B cell (primary cell): Measurements from ENCODE around the gene KRT37. TPM values are rescaled to one million over a fixed set of nuclear protein-coding genes. Genes with fewer than 3 reads are reported as not detected.

ENCODE experiments used
- ATAC-seq: fragments of 200-7000 bp; cut with Tn5 transposase; one replicate; pipeline ENCODE4 v1.10.0; 2021; ENCODE audit warnings: low read depth, mild to moderate bottlenecking, moderate number of reproducible peaks, moderate library complexity
- CTCF ChIA-PET: fragments of 350-600 bp; sonication (Branson Sonifier 250); formaldehyde crosslinking; loops from one replicate; lab custom pipeline; 2021; ENCODE audit warnings: antibody characterized with exemption, inconsistent platforms; lab: Charles Lee
- POLR2A ChIA-PET: fragments of 350-600 bp; sonication (Branson Sonifier 250); formaldehyde crosslinking; loops from one replicate; lab custom pipeline; 2021; ENCODE audit warnings: antibody characterized with exemption; lab: Charles Lee
- DNase-seq: peaks from one replicate; pipeline ENCODE4 v3.0.0; 2013
- H2AFZ ChIP-seq: 2 replicates; pipeline ENCODE4 v1.6.1; 2012; ENCODE audit warnings: mild to moderate bottlenecking, low read depth, low read length; ENCODE audit not compliant: insufficient read depth, poor library complexity, severe bottlenecking
- H3K27ac ChIP-seq, 2 donors: 1 replicate in 1 of 2; 2 replicates in 1 of 2; pipeline ENCODE4 v1.5.1; 2012 to 2013; ENCODE audit warnings: low read length in 2 of 2, mild to moderate bottlenecking in 2 of 2, moderate library complexity in 1 of 2
- H3K27me3 ChIP-seq, 4 experiments: fragments of 200-600 bp in 1 of 4; sonication (generic) in 1 of 4; replicated peaks in 1 of 4; 1 replicate in 2 of 4; 2 replicates in 2 of 4; pipeline versions ENCODE4 v1.6.1 to v1.7.0; 2013 to 2016; ENCODE audit warnings: low read length in 3 of 4, mild to moderate bottlenecking in 2 of 4, mixed read lengths in 1 of 4, moderate library complexity in 1 of 4; ENCODE audit not compliant: insufficient read depth in 4 of 4, control insufficient read depth in 3 of 4; ENCODE audit errors: control extremely low read depth in 1 of 4
- H3K36me3 ChIP-seq, 2 experiments: replicated peaks in 1 of 2; 1 replicate in 1 of 2; 2 replicates in 1 of 2; pipeline versions ENCODE4 v1.6.1 to v1.7.1; 2013; ENCODE audit warnings: low read length in 1 of 2; ENCODE audit not compliant: insufficient read depth in 2 of 2, control insufficient read depth in 1 of 2; ENCODE audit errors: control extremely low read depth in 1 of 2, extremely low read depth in 1 of 2
- H3K4me1 ChIP-seq, 2 donors: fragments of 200-600 bp in 1 of 2; sonication (generic) in 1 of 2; 1 replicate in 1 of 2; 2 replicates in 1 of 2; pipeline versions ENCODE4 v1.5.1 to v1.6.1; 2013 to 2017; ENCODE audit warnings: low read length in 2 of 2; ENCODE audit not compliant: control insufficient read depth in 2 of 2, insufficient read depth in 2 of 2
- H3K4me2 ChIP-seq: replicated peaks from 2 replicates; pipeline ENCODE3; 2012; ENCODE audit warnings: mild to moderate bottlenecking, low read depth, low read length; ENCODE audit not compliant: poor library complexity, severe bottlenecking
- H3K4me3 ChIP-seq, 5 experiments: fragments of 200-600 bp in 1 of 5; sonication (generic) in 1 of 5; 1 replicate in 3 of 5; 2 replicates in 2 of 5; pipeline versions ENCODE4 v1.5.1 to v1.7.0; 2011 to 2016; ENCODE audit warnings: low read length in 4 of 5, mild to moderate bottlenecking in 4 of 5, low read depth in 2 of 5, control low read depth in 1 of 5, moderate library complexity in 1 of 5; ENCODE audit not compliant: insufficient read depth in 1 of 5; ENCODE audit errors: control extremely low read depth in 1 of 5, extremely low read depth in 1 of 5
- H3K79me2 ChIP-seq: fragments of 200-600 bp; sonication (generic); one replicate; pipeline ENCODE4 v1.6.0; 2016; ENCODE audit warnings: low read length; ENCODE audit not compliant: control insufficient read depth, insufficient read depth
- H3K9ac ChIP-seq: fragments of 200-600 bp; sonication (generic); 2 replicates; pipeline ENCODE4 v1.6.1; 2017; ENCODE audit warnings: mild to moderate bottlenecking, low read length, moderate library complexity
- H3K9me3 ChIP-seq, 3 donors: one replicate each; pipeline versions ENCODE4 v1.6.1 to v1.7.1; 2013; ENCODE audit warnings: low read length in 2 of 3; ENCODE audit not compliant: control insufficient read depth in 2 of 3, insufficient read depth in 1 of 3; ENCODE audit errors: control extremely low read depth in 1 of 3
- H4K20me1 ChIP-seq: 2 replicates; pipeline ENCODE4 v1.6.0; 2012; ENCODE audit warnings: mild to moderate bottlenecking, low read length; ENCODE audit not compliant: insufficient read depth, control insufficient read depth, poor library complexity, severe bottlenecking
- H3K27ac Mint-ChIP-seq: one replicate; pipeline ENCODE4 v1.8.0; 2021; ENCODE audit warnings: mixed read lengths
- H3K27me3 Mint-ChIP-seq: one replicate; pipeline ENCODE4 v1.8.0; 2021; ENCODE audit warnings: mixed read lengths
- H3K4me1 Mint-ChIP-seq: one replicate; pipeline ENCODE4 v1.8.0; 2021; ENCODE audit warnings: mixed read lengths
- H3K4me3 Mint-ChIP-seq: one replicate; pipeline ENCODE4 v1.8.0; 2021; ENCODE audit warnings: mixed read lengths
- H3K9me3 Mint-ChIP-seq: one replicate; pipeline ENCODE4 v1.8.0; 2022; ENCODE audit warnings: mixed read lengths; ENCODE audit not compliant: insufficient read depth
- CTCF ChIP-seq: fragments of 200-600 bp; IDR thresholded peaks from one replicate; pipeline ENCODE4 v1.8.0; 2022; ENCODE audit warnings: antibody characterized with exemption, mild to moderate bottlenecking
- EZH2 ChIP-seq: IDR thresholded peaks from 2 replicates; pipeline ENCODE4 v1.6.1; 2012; ENCODE audit warnings: borderline replicate concordance, low read depth, mild to moderate bottlenecking, moderate library complexity, low read length; ENCODE audit not compliant: insufficient read depth, poor library complexity, severe bottlenecking
- WGBS: methylation state at CpG from one replicate; pipeline ENCODE4 v1.1.5; 2013; ENCODE audit warnings: missing lambda C conversion rate; ENCODE audit not compliant: insufficient coverage; 5-methylcytosine and 5-hydroxymethylcytosine counted together
- intact Hi-C: fragments of 100-400 bp; cut with micrococcal nuclease; formaldehyde crosslinking; loops from one replicate; pipeline ENCODE4 v1.10.0; 2022
- polyA minus RNA-seq: library from RNA; depleted of rRNA, polyadenylated mRNA; stranded (reverse); fragments of >200 nt; gene quantifications from 2 replicates; pipeline ENCODE4 v1.2.3, GENCODE V29; 2012
- polyA plus RNA-seq: library from polyadenylated mRNA; depleted of rRNA; stranded (reverse); fragments of >200 nt; gene quantifications from 2 replicates; pipeline ENCODE4 v1.2.3, GENCODE V29; 2012
- total RNA-seq, 2 donors: library from RNA; stranded (reverse); fragments of 120-200 nt in 1 of 2; gene quantifications; 1 replicate in 1 of 2; 2 replicates in 1 of 2; pipeline versions ENCODE4 v1.2.3 to v1.2.4, GENCODE V29; 2013 to 2022

The KRT37 gene
- not detected in 2 replicates for total RNA-seq
- not detected for total RNA-seq (2013)
- polyA plus RNA-seq: not detected in 2 replicates
- polyA minus RNA-seq: not detected in 2 replicates

DNA sequence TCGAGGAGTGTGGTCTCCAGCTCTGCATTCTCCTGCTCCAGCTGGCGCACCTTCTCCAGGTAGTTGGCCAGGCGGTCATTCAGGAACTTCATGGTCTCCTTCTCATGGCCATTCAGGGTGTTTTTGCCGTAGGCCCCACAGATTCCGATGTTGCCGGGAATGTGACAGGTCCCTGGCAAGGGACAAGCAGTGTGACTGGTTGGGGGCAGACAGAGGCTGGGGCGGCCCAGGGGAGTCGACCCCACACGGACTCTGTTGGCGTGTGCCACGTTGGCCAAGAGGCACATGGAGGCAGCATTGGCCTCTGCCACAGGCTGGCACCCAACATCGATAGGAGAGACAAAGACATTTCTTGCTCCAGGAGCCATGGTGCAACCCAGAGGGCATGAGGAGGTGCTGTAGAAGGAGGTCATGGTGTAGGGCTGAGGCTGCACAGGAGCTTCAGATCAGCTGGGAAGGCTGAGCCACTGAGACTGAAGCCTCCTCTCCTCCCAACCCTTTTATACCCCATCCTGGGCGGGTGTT lies at the start of gene KRT37:
KRT37 (minus strand) TSS at position 475 of the 525 bp plus-strand sequence; CDS start at position 413, 62 bp downstream.
- Histone ChIP-seq H3K27ac (no peak within 1 kb of the TSS), H3K4me3 (no peak within 1 kb of the TSS), H3K9ac (no peak within 1 kb of the TSS), H3K36me3 (no peaks in the 10 kb centered on the region), H3K4me1 (no peaks in the 10 kb centered on the region), H3K4me2 (no peak within 1 kb of the TSS), H3K79me2 (no peaks in the 10 kb centered on the region), H3K27me3 (peaks cover 0 to 3% (median 0%) of the 10 kb centered on the region in 4 experiments), H4K20me1 (no peaks in the 10 kb centered on the region), H3K9me3 (no peaks in the 10 kb centered on the region), H2AFZ (no peak within 1 kb of the TSS)
- peaks cover 18% of the 10 kb centered on the region for H3K27me3 Mint-ChIP-seq
- H3K4me1 Mint-ChIP-seq: no peaks in the 10 kb centered on the region
- no peak within 1 kb of the TSS for H3K4me3 Mint-ChIP-seq
- DNase-seq: no peak
- no peak for ATAC-seq
- no peaks in the 10 kb centered on the region for H3K9me3 Mint-ChIP-seq
- WGBS: 91% methylated on average over 12 of the region's 13 CpGs
- intact Hi-C loops: no loop called here
- H3K27ac Mint-ChIP-seq: no peak within 1 kb of the TSS
- no peak for TF ChIP-seq CTCF
- TF ChIP-seq EZH2: no peak
- ChIA-PET CTCF (no interaction called here), POLR2A (no interaction called here)

GRCh38 chr17:41468346-41468745 lies 44.0 kb upstream of the KRT37 start:
- peaks cover 0 to 6% (median 2%) of the 10 kb centered on the region in 4 experiments for H3K27me3 ChIP-seq
- Mint-ChIP-seq H3K4me1 (no peaks in the 10 kb centered on the region), H3K27ac (no peak overlapping the region), H3K27me3 (peaks cover 36% of the 10 kb centered on the region), H3K9me3 (peaks cover 2% of the 10 kb centered on the region), H3K4me3 (no peak overlapping the region)
- intact Hi-C loops: no loop called here
- no peaks in the 10 kb centered on the region for H3K79me2 ChIP-seq
- ChIA-PET POLR2A (no interaction called here), CTCF (no interaction called here)
- no peak overlapping the region for H3K4me2 ChIP-seq
- H3K4me3 ChIP-seq: no peak overlapping the region
- H3K4me1 ChIP-seq: no peaks in the 10 kb centered on the region
- H3K9ac ChIP-seq: no peak overlapping the region
- no peaks in the 10 kb centered on the region for H3K36me3 ChIP-seq
- ATAC-seq (no peak), DNase-seq (no peak)
- no peak overlapping the region for H3K27ac ChIP-seq
- no peaks in the 10 kb centered on the region for H4K20me1 ChIP-seq
- peaks cover 0 to 12% (median 0%) of the 10 kb centered on the region in 3 donors for H3K9me3 ChIP-seq
- TF ChIP-seq CTCF (no peak), EZH2 (no peak)
- H2AFZ ChIP-seq: no peak overlapping the region
